Subcutaneous abdominal adipose tissue (tissue), 5 donors: Measurements from ENCODE around the gene CAST.

ENCODE experiments used
- H3K27ac ChIP-seq: one replicate; pipeline ENCODE4 v1.7.0; 2013; ENCODE audit warnings: low read depth, mild to moderate bottlenecking, inconsistent platforms, low read length, moderate library complexity
- H3K27me3 ChIP-seq, 5 donors: one replicate each; pipeline ENCODE4 v1.7.0; 2013; ENCODE audit warnings: low read length in 5 of 5, inconsistent platforms in 1 of 5; ENCODE audit not compliant: control insufficient read depth in 5 of 5, insufficient read depth in 4 of 5
- H3K36me3 ChIP-seq, 5 donors: one replicate each; pipeline ENCODE4 v1.7.0; 2013; ENCODE audit warnings: low read length in 5 of 5; ENCODE audit not compliant: control insufficient read depth in 5 of 5, insufficient read depth in 5 of 5
- H3K4me1 ChIP-seq, 5 donors: one replicate each; pipeline ENCODE4 v1.7.0; 2013; ENCODE audit warnings: low read length in 5 of 5, mild to moderate bottlenecking in 3 of 5, moderate library complexity in 1 of 5; ENCODE audit not compliant: control insufficient read depth in 5 of 5, insufficient read depth in 5 of 5
- H3K4me3 ChIP-seq, 5 donors: one replicate each; pipeline ENCODE4 v1.7.0; 2013; ENCODE audit warnings: low read length in 5 of 5, low read depth in 1 of 5
- H3K9ac ChIP-seq, 5 donors: one replicate each; pipeline ENCODE4 v1.7.0; 2013; ENCODE audit warnings: low read length in 5 of 5, mild to moderate bottlenecking in 4 of 5, moderate library complexity in 3 of 5
- H3K9me3 ChIP-seq, 5 donors: one replicate each; pipeline ENCODE4 v1.7.0; 2013; ENCODE audit warnings: low read length in 5 of 5; ENCODE audit not compliant: control insufficient read depth in 5 of 5
- donor health status: healthy.
- donor health status: healthy.
- donor health status: healthy.
- donor health status: healthy.
- donor health status: healthy.

CAST gene

DNA sequence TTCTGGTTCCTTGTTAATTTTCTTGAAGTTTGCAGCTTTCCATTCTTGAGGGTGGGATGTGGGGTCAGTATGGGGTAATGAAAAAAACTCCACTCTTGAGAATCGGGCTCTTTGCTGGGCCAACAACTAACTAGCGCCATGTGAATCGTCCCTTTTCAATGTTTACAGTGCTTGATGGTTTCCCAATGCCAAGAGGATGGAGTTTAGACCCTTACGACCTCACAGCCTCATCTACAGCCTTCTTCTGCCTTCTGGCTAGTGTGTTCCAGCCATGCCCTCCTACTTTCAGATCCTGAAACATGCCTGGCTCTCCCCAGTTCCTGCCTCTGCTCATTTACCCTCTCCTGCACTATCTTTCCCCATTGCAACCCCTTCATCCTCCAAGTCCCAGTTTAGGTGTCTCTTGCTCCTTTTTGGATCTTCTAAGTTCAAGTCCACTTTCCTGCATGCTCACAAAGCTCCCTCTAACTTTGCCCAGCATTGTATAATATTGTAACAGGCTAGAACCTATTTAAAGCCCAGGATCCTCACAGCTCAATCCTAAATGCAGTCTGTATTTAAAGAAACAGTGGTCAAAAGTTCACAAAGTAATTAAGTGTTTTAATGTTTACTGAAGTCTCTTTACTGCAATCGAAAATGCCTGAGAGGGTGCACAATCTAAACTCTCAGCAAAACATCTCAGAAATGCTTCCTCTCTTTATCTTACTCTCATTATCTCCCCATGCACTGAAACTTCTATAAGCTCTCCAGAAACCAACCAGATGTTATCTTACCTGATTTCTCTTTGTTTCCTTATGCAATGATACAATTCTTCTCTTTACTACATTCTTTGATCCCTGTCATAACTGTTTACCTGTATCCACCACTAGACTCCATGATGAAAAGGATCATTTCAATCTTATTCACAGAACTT, 20.6 kb upstream of the CAST start:
- Histone ChIP-seq H3K36me3 (no peaks in the 10 kb centered on the region), H3K27ac (no peak overlapping the region), H3K4me3 (no peak overlapping the region), H3K9me3 (no peaks in the 10 kb centered on the region), H3K9ac (no peak overlapping the region), H3K4me1 (no peaks in the 10 kb centered on the region), H3K27me3 (no peaks in the 10 kb centered on the region)

GRCh38 chr5:96642281-96642640, 19.9 kb upstream of the CAST start:
- no peaks in the 10 kb centered on the region for H3K27me3 ChIP-seq
- no peaks in the 10 kb centered on the region for H3K9me3 ChIP-seq
- H3K36me3 ChIP-seq: no peaks in the 10 kb centered on the region
- no peak overlapping the region for H3K9ac ChIP-seq
- no peaks in the 10 kb centered on the region for H3K4me1 ChIP-seq
- H3K27ac ChIP-seq: no peak overlapping the region
- H3K4me3 ChIP-seq: no peak overlapping the region

DNA sequence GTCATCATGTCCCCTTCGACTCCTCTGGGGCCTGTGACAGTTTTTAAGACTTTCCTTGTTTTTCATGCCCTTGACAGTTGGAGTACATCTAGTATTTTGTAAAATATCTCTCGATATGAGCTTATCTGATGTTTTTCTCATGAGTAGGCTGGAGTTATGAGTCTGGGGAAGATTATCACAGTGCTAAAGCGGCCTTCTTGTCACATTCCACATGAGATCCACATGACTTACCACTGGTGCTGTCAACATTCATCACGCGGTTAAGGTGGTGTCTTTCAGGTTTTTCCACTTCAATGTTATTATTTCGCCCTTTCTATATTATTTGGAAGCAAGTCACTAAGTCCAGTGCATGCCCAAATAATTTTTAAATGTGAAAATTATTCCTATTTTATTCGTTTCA, 17.1 kb upstream of the CAST start:
- Histone ChIP-seq H3K9ac (no peak overlapping the region), H3K9me3 (no peaks in the 10 kb centered on the region), H3K27ac (no peak overlapping the region), H3K4me1 (peaks cover 0 to 13% (median 9%) of the 10 kb centered on the region in 5 donors), H3K27me3 (no peaks in the 10 kb centered on the region), H3K4me3 (no peak overlapping the region), H3K36me3 (no peaks in the 10 kb centered on the region)

DNA sequence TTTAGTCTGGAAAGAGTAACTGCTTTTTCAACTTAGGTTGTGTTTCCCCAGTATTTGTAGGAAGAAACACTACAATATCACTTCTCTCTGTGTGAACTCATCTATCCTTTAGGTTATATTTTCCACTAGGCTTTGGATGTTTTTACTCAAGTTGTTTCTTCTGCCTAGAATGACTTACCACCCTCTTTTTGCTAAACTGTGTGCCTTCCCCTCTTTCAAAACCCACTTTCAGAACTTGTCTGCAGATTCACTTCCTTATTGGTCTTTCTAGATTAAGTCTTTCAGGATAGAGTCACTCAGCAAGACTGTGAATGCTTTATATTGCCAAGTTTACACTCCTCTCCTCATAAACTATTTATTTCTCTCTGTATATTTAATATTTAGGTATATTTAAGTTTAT, 14.2 kb upstream of the CAST start:
- Histone ChIP-seq H3K36me3 (no peaks in the 10 kb centered on the region), H3K27ac (no peak overlapping the region), H3K27me3 (no peaks in the 10 kb centered on the region), H3K9me3 (no peaks in the 10 kb centered on the region), H3K4me3 (no peak overlapping the region), H3K9ac (no peak overlapping the region), H3K4me1 (peaks cover 0 to 13% (median 9%) of the 10 kb centered on the region in 5 donors)

DNA sequence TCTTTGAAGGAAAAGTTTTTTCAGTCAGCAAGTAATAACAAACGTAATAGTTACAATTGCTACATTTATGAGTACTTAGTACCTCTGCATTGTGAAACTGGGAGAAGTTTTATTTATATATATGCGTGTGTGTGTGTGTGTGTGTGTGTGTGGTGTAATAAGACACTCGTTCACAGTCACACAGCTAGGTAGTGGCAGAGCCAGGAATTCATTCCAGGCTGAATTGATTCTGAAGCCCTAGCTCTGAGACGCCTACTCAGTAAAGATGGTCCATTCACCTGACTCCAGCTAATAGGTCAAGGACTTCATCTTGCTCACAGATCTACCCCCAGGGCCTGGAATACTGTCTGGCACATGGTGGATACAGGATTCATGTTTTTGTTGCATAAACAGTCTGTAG, 13.6 kb upstream of the CAST start:
- H3K9me3 ChIP-seq: no peaks in the 10 kb centered on the region
- no peak overlapping the region for H3K4me3 ChIP-seq
- H3K36me3 ChIP-seq: no peaks in the 10 kb centered on the region
- H3K27me3 ChIP-seq: no peaks in the 10 kb centered on the region
- H3K9ac ChIP-seq: peak overlapping the region in 1 of 5 donors; percentile 57
- H3K4me1 ChIP-seq: peaks cover 0 to 13% (median 9%) of the 10 kb centered on the region in 5 donors
- H3K27ac ChIP-seq: no peak overlapping the region

DNA sequence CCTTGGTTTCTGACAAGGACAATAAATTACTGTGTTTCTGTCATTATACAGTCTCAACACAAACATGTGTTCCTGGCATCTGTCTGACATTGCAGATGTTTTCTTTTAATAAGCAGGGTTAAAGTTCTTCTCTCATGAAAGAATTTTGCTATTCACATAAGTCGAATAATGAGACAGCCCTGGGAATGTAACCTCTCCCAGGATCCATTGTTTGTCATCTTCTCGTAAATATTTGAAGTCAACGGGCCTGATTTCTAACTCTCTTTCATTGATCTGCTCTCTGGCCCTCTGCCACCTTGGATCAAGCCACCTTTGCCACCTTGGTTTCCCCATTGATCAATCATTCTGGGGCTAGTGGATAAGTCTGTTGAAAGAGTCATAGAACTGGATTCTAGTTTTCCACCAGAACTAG, 12.9 kb upstream of the CAST start:
- Histone ChIP-seq H3K27me3 (no peaks in the 10 kb centered on the region), H3K4me3 (no peak overlapping the region), H3K4me1 (peaks cover 0 to 13% (median 9%) of the 10 kb centered on the region in 5 donors), H3K9me3 (no peaks in the 10 kb centered on the region), H3K36me3 (no peaks in the 10 kb centered on the region), H3K9ac (peak overlapping the region in 1 of 5 donors; percentile 57), H3K27ac (no peak overlapping the region)

DNA sequence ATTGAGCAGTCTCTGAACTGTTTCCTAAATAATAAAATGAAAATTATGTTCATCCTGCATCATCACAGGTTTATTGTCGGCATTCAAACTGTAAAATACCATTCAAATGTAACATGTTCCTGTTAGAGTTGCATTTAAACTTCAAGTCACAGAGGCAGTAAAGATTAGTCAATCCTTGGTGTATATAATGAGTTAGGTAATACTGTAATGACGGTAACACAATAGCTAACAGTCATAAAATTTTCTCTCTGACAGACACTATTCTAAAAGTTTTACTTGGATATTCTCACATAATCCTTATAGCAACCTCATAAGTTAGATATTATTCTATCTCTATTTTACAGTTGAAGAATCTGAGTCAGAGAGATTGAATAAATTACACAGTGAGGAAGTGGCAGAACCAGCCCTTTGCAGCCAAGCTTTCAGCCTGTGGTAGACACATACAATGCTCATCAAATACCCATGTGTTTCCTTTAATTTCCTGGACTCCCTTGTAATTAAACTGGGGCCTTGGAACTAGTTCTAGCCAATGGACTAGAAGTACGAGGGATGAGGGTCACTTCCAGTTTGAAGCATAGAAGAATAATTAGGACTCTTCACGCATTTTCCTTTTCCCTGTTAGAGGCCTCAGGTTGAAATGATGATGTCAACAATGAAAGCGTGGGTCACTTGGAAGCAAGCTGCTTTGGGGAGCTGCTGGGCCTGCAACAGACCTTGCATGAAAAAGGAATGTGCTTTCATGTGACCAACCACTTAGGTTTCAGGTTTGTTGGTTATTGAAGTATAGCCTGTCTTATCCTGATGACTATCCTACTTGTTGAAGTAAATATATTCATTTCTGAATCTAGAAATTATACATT, 12.3 kb upstream of the CAST start:
- H3K9ac ChIP-seq: no peak overlapping the region
- no peaks in the 10 kb centered on the region for H3K9me3 ChIP-seq
- no peak overlapping the region for H3K4me3 ChIP-seq
- H3K27me3 ChIP-seq: no peaks in the 10 kb centered on the region
- no peak overlapping the region for H3K27ac ChIP-seq
- peaks cover 0 to 13% (median 9%) of the 10 kb centered on the region in 5 donors for H3K4me1 ChIP-seq
- H3K36me3 ChIP-seq: no peaks in the 10 kb centered on the region

DNA sequence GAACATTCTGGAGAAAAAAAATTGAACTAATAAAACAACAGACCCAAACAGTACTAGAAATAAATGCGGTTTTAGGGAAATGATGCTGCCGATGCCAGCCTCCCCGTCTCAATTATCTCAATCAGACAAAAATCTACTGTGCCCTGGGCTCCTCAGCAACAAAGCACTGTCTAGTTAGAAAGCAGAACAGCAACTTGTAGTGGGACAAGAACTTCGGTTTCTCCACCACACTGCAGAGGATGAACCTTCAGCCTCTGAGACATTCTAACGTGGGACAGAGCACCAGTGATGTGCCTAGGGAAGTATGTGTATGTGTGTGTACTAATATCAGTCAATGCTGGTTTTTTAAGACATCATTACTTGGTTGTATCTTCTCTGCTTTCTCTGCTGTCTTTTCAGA, 11.1 kb upstream of the CAST start:
- Histone ChIP-seq H3K9ac (no peak overlapping the region), H3K27me3 (no peaks in the 10 kb centered on the region), H3K27ac (no peak overlapping the region), H3K4me1 (peaks cover 0 to 13% (median 9%) of the 10 kb centered on the region in 5 donors), H3K4me3 (no peak overlapping the region), H3K36me3 (no peaks in the 10 kb centered on the region), H3K9me3 (no peaks in the 10 kb centered on the region)

GRCh38 chr5:96651948-96652753, 10.0 kb upstream of the CAST start:
- H3K27me3 ChIP-seq: no peaks in the 10 kb centered on the region
- no peak overlapping the region for H3K27ac ChIP-seq
- H3K4me3 ChIP-seq: no peak overlapping the region
- H3K36me3 ChIP-seq: no peaks in the 10 kb centered on the region
- no peak overlapping the region for H3K9ac ChIP-seq
- H3K9me3 ChIP-seq: no peaks in the 10 kb centered on the region
- H3K4me1 ChIP-seq: peaks cover 0 to 13% (median 9%) of the 10 kb centered on the region in 5 donors
